ENCODE results near the gene CDK11A. TPM values are rescaled to one million over a fixed set of nuclear protein-coding genes. Genes with fewer than 3 reads are reported as not detected.
"Not testable (repeated sequence)": the region's sequence is repeated elsewhere in the genome, so short reads cannot be mapped to it uniquely, and the experiment has no call there.

The CDK11A gene
- total and polyA plus RNA-seq, 2 of the 8 experiments (the other 6 are each of a cell fraction or from before 2014, with no cell fraction given): 15.0 to 45.6 TPM

DNA sequence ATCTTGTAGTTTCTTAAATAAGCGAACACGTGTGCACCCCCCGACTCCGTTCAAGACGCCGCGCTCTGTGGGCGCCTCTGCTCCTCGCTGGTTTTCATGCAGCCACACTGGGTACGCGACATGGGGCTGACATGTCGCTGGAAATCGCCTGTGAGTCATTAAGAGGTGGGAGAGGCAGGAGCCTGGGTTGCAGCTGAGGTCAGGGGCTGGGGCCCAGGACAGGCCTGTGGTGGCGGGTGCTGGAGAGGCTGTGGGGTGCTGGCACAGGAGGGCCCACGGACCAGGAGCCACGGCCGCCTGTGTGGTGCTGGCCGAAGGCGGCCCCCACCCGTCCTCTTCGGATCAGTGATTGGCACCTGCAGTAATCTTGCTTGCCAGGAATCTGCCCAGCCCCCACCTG is 49.4 kb downstream of the CDK11A start:
- H2BK15ac ChIP-seq (ENCODE audit: low read length); H2AK5ac ChIP-seq (ENCODE audit: low read depth, low read length); FAIRE-seq; H2BK20ac ChIP-seq (ENCODE audit: low read length); H3K18ac ChIP-seq (ENCODE audit: extremely low read depth, low read length); DNase-seq (ENCODE audit: low read depth in 1 of 2, low spot score in 2 of 2); H3K4me2 ChIP-seq (ENCODE audit: insufficient read depth in 1 of 2, low read depth in 2 of 2, low read length in 2 of 2); H3K4ac ChIP-seq (replicated peaks; ENCODE audit: insufficient read length, low read depth, low read length); POLR2A ChIA-PET (ENCODE audit: partially characterized antibody); H3K23ac ChIP-seq (ENCODE audit: insufficient read length); CTCF ChIA-PET (ENCODE audit: partially characterized antibody); H3K27me3 ChIP-seq (replicated peaks in 1 of 4; ENCODE audit: control insufficient read depth in 3 of 4, extremely low read depth in 1 of 4, insufficient read depth in 3 of 4, low read length in 3 of 4); H3K27ac ChIP-seq (ENCODE audit: low read depth, low read length); H3K14ac ChIP-seq (ENCODE audit: insufficient read length); H3K4me3 ChIP-seq (ENCODE audit: extremely low read depth in 1 of 4, insufficient read depth in 2 of 4, low read depth in 3 of 4, low read length in 4 of 4); H2AFZ ChIP-seq (ENCODE audit: low read length); H4K91ac ChIP-seq (replicated peaks; ENCODE audit: insufficient read length, low read length); H2BK5ac ChIP-seq (ENCODE audit: low read depth, low read length); H2BK120ac ChIP-seq (replicated peaks; ENCODE audit: low read depth, low read length); H4K8ac ChIP-seq (ENCODE audit: extremely low read depth, insufficient read depth, low read length); H3K9me3 ChIP-seq (ENCODE audit: insufficient read depth in 2 of 2, low read depth in 1 of 2, low read length in 1 of 2); H3K23me2 ChIP-seq (ENCODE audit: low read depth, low read length); H3K79me1 ChIP-seq (ENCODE audit: low read depth, low read length); H4K5ac ChIP-seq (ENCODE audit: insufficient read length, low read depth, low read length); H3K9ac ChIP-seq (replicated peaks in 1 of 4; ENCODE audit: extremely low read depth in 1 of 4, low read depth in 3 of 4, low read length in 3 of 4); H2BK12ac ChIP-seq (ENCODE audit: low read depth, low read length); H3K56ac ChIP-seq (replicated peaks; ENCODE audit: insufficient read length, low read depth, low read length): not testable (repeated sequence)
- Histone ChIP-seq H3K4me1 (replicated peaks in 1 of 4; ENCODE audit: control insufficient read depth in 3 of 4, insufficient read depth in 4 of 4, low read length in 3 of 4) (peaks cover 0 to 13% (median 8%) of the 10 kb centered on the region in 4 experiments; a peak in 5 of 7 replicates), H3K36me3 (ENCODE audit: control insufficient read depth in 2 of 4, insufficient read depth in 4 of 4, low read length in 3 of 4) (peaks cover 0 to 20% (median 6%) of the 10 kb centered on the region in 4 experiments; a peak in 4 of 8 replicates), H3K79me2 (ENCODE audit: control insufficient read depth in 1 of 2, insufficient read depth in 2 of 2, low read length in 2 of 2) (peaks cover 0 to 18% of the 10 kb centered on the region in 2 experiments; a peak in 1 of 4 replicates), H4K20me1 (replicated peaks in 1 of 2; ENCODE audit: control insufficient read depth in 1 of 2, insufficient read depth in 2 of 2, low read length in 2 of 2) (peaks cover 5 to 12% of the 10 kb centered on the region in 2 experiments)
- WGBS, 2 experiments (ENCODE audit: extremely low coverage in 1 of 2, insufficient coverage in 1 of 2, insufficient read length in 1 of 2, insufficient replicate concordance in 2 of 2, low coverage in 1 of 2, low lambda C conversion rate in 2 of 2, missing lambda C conversion rate in 1 of 2): 95% methylated on average over 11 of the region's 21 CpGs; no CpG with 5 or more reads in 1 of the 2 experiments
